ENCODE data around the gene CNOT6L. TPM values are rescaled to one million over a fixed set of nuclear protein-coding genes. Genes with fewer than 3 reads are reported as not detected.

The CNOT6L gene
- total RNA-seq, 8 experiments from 2014 or later, result 12.7 to 22.6 (median 17.2) TPM

GRCh38 chr4:77845400-77845799, 26.2 kb upstream of the CNOT6L start:
- no peaks in the 10 kb centered on the region for H3K4me1 ChIP-seq (replicated peaks in 1 of 2)
- no peak overlapping the region for H3K4me3 ChIP-seq
- WGBS, 10 experiments, result 0 to 89% (median 17%) methylated on average over 1 of the region's 1 CpG; no CpG with 5 or more reads in 1 of the 10 experiments
- peak in 1 of 8 experiments; percentile 31 for ATAC-seq (replicated peaks in 6 of 8)
- H3K27ac ChIP-seq, result no peak overlapping the region
- in situ Hi-C loops (cut with MboI; ENCODE audit: low pct_unique_long_range_greater_than_20kb in 2 of 9, low sequenced_read_pairs in 9 of 9, unreplicated experiment in 9 of 9), result no loop called here

GRCh38 chr4:77844363-77844762, 25.2 kb upstream of the CNOT6L start:
- WGBS, 10 experiments, result 88 to 100% (median 100%) methylated on average over 1 of the region's 1 CpG; no CpG with 5 or more reads in 6 of the 10 experiments
- Histone ChIP-seq H3K4me3 (no peak overlapping the region), H3K27ac (no peak overlapping the region), H3K4me1 (replicated peaks in 1 of 2) (no peaks in the 10 kb centered on the region)
- ATAC-seq (replicated peaks in 6 of 8), result no peak
- in situ Hi-C loops (cut with MboI; ENCODE audit: low pct_unique_long_range_greater_than_20kb in 2 of 9, low sequenced_read_pairs in 9 of 9, unreplicated experiment in 9 of 9), result no loop called here

GRCh38 chr4:77843628-77844027, 24.5 kb upstream of the CNOT6L start:
- no peak for ATAC-seq (replicated peaks in 6 of 8)
- H3K4me1 ChIP-seq (replicated peaks in 1 of 2), result no peaks in the 10 kb centered on the region
- H3K4me3 ChIP-seq, result no peak overlapping the region
- in situ Hi-C loops (cut with MboI; ENCODE audit: low pct_unique_long_range_greater_than_20kb in 2 of 9, low sequenced_read_pairs in 9 of 9, unreplicated experiment in 9 of 9), result no loop called here
- H3K27ac ChIP-seq, result no peak overlapping the region
- WGBS, 10 experiments, result 20 to 71% (median 55%) methylated on average over 1 of the region's 1 CpG; no CpG with 5 or more reads in 4 of the 10 experiments

- in situ Hi-C loops (cut with MboI; ENCODE audit: low pct_unique_long_range_greater_than_20kb in 2 of 9, low sequenced_read_pairs in 9 of 9, unreplicated experiment in 9 of 9), result no loop called here
- Histone ChIP-seq H3K27ac (no peak overlapping the region), H3K4me1 (replicated peaks in 1 of 2) (no peaks in the 10 kb centered on the region), H3K4me3 (no peak overlapping the region)
- 38 to 92% (median 71%) methylated on average over 1 to 4 of the region's 4 CpGs; no CpG with 5 or more reads in 2 of the 10 experiments for WGBS, 10 experiments
- ATAC-seq (replicated peaks in 6 of 8), result no peak
Measured at GRCh38 chr4:77834403-77834802, 15.2 kb upstream of the CNOT6L start.

GRCh38 chr4:77833126-77833724, 14.1 kb upstream of the CNOT6L start:
- H3K4me1 ChIP-seq (replicated peaks in 1 of 2), result no peaks in the 10 kb centered on the region
- WGBS, 10 experiments, result 0 to 90% (median 58%) methylated on average over 1 to 2 of the region's 2 CpGs; no CpG with 5 or more reads in 1 of the 10 experiments
- ATAC-seq (replicated peaks in 6 of 8), result peak in 2 of 8 experiments; percentile 32 to 55
- H3K27ac ChIP-seq, result no peak overlapping the region
- in situ Hi-C loops (cut with MboI; ENCODE audit: low pct_unique_long_range_greater_than_20kb in 2 of 9, low sequenced_read_pairs in 9 of 9, unreplicated experiment in 9 of 9), result no loop called here
- no peak overlapping the region for H3K4me3 ChIP-seq

- no peaks in the 10 kb centered on the region for H3K4me1 ChIP-seq (replicated peaks in 1 of 2)
- no peak overlapping the region for H3K4me3 ChIP-seq
- in situ Hi-C loops (cut with MboI; ENCODE audit: low pct_unique_long_range_greater_than_20kb in 2 of 9, low sequenced_read_pairs in 9 of 9, unreplicated experiment in 9 of 9), result no loop called here
- no peak for ATAC-seq (replicated peaks in 6 of 8)
- H3K27ac ChIP-seq, result no peak overlapping the region
Measured at GRCh38 chr4:77827343-77827742, 8.2 kb upstream of the CNOT6L start.

GRCh38 chr4:77826275-77826674, 7.1 kb upstream of the CNOT6L start:
- Histone ChIP-seq H3K27ac (no peak overlapping the region), H3K4me3 (no peak overlapping the region), H3K4me1 (replicated peaks in 1 of 2) (peaks cover 3 to 5% of the 10 kb centered on the region in 2 donors)
- ATAC-seq (replicated peaks in 6 of 8), result no peak
- whole genome bisulfite sequencing, 10 experiments, result 45 to 91% (median 70%) methylated on average over 2 to 6 of the region's 6 CpGs
- in situ Hi-C loops (cut with MboI; ENCODE audit: low pct_unique_long_range_greater_than_20kb in 2 of 9, low sequenced_read_pairs in 9 of 9, unreplicated experiment in 9 of 9), result no loop called here

- 20 to 67% (median 38%) methylated on average over 1 of the region's 1 CpG; no CpG with 5 or more reads in 4 of the 10 experiments for WGBS, 10 experiments
- H3K4me1 ChIP-seq (replicated peaks in 1 of 2), result peaks cover 3 to 14% of the 10 kb centered on the region in 2 donors
- in situ Hi-C loops (cut with MboI; ENCODE audit: low pct_unique_long_range_greater_than_20kb in 2 of 9, low sequenced_read_pairs in 9 of 9, unreplicated experiment in 9 of 9), result no loop called here
- no peak for ATAC-seq (replicated peaks in 6 of 8)
- H3K4me3 ChIP-seq, result no peak overlapping the region
- H3K27ac ChIP-seq, result no peak overlapping the region
Measured at GRCh38 chr4:77821775-77822174, 2.6 kb upstream of the CNOT6L start.

DNA sequence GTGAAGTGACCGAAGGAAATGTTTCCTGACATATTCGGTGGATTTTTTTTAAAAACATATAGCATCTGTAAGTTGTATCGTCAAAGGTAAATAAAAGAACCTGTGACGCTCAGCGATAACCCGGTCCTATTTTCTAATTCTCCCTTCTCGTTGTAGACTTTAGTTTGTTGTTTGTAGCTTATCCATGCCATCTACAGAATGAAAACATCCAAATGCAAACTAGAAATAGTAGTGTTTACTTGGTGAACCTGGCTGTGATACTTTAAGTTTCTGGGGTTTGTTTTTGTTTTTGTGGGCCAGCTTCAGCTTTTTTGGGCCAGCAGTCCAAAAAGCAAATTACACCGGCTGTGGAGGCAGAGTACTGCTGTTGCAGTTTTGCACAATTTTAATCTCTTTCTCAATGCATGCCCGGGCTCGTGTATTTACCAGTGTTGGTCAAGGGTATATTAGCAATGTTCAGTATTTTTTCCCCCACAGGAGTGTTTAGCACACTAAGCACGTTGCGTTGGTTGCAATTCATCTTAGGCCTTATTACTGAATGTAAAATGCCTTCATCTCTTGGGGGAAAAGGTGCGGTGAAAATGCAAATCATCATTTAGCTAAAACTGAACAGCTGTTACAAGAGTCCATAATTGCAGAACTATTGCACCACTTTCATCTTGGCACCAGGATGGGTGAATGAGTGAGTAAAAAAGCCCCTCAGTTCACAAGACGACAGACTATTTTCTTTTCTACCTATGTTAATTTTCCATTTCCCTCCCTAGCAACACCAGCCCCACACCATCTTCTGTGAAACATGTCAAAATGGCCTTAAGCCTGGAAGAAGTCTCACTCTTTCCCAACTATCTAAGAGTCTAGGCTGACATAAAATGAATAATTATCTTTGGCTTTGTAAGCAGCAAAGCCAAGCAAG, 1.7 kb upstream of the CNOT6L start:
- no peak for ATAC-seq (replicated peaks in 6 of 8)
- H3K4me3 ChIP-seq, result peak overlapping the region; percentile 84 to 100 (median 95)
- in situ Hi-C loops (cut with MboI; ENCODE audit: low pct_unique_long_range_greater_than_20kb in 2 of 9, low sequenced_read_pairs in 9 of 9, unreplicated experiment in 9 of 9), result no loop called here
- 5 to 49% (median 20%) methylated on average over 3 to 14 of the region's 14 CpGs for WGBS, 10 experiments
- H3K27ac ChIP-seq, result peak overlapping the region; percentile 86 to 95
- peaks cover 3 to 14% of the 10 kb centered on the region in 2 donors for H3K4me1 ChIP-seq (replicated peaks in 1 of 2)

GRCh38 chr4:77819843-77820648, 878 bp upstream of the CNOT6L start:
- H3K4me3 ChIP-seq, result peak overlapping the region; percentile 84 to 100 (median 95)
- in situ Hi-C loops (cut with MboI; ENCODE audit: low pct_unique_long_range_greater_than_20kb in 2 of 9, low sequenced_read_pairs in 9 of 9, unreplicated experiment in 9 of 9), result no loop called here
- H3K27ac ChIP-seq, result peak overlapping the region; percentile 86 to 95
- H3K4me1 ChIP-seq (replicated peaks in 1 of 2), result peaks cover 3 to 17% of the 10 kb centered on the region in 2 donors
- peak; percentile 61 to 86 (median 82) for ATAC-seq (replicated peaks in 6 of 8)
- WGBS, 10 experiments, result 0% methylated on average over 1 to 12 of the region's 81 CpGs; no CpG with 5 or more reads in 5 of the 10 experiments

DNA sequence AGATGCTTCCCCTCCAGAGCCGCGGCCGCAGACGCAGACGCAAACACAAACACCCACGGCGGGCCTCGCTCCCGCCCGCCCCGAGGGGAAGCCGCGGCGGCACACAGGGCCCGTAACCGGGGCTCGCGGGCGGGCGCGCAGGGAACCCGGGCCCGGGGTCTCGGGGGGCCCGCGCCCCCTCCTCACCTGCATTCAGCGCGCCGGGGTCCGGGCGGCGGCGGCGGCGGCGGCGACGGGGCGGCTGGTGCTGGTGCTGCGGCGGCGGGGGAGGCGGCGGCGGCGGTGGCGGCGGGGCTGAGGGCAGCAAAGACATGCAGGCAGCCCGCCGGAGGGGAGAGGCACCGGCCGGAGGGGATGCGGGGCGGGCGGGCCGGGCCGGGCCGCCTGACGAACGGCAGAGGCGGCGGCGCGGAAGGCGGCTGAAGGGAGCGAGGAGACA, 255 bp upstream of the CNOT6L start:
- Histone ChIP-seq H3K4me3 (peak overlapping the region; percentile 84 to 100 (median 95)), H3K27ac (peak overlapping the region; percentile 86 to 95), H3K4me1 (replicated peaks in 1 of 2) (peaks cover 3 to 19% of the 10 kb centered on the region in 2 donors)
- peak in 7 of 8 experiments; percentile 1 to 16 (median 5) for ATAC-seq (replicated peaks in 6 of 8)
- no CpG with 5 or more reads among the region's 66 CpGs for WGBS, 10 experiments
- in situ Hi-C loops (cut with MboI; ENCODE audit: low pct_unique_long_range_greater_than_20kb in 2 of 9, low sequenced_read_pairs in 9 of 9, unreplicated experiment in 9 of 9), result no loop called here

- in situ Hi-C loops (cut with MboI; ENCODE audit: low pct_unique_long_range_greater_than_20kb in 2 of 9, low sequenced_read_pairs in 9 of 9, unreplicated experiment in 9 of 9), result no loop called here
Measured at GRCh38 chr4:77818073-77818601, 1.0 kb downstream of the CNOT6L start.

More at GRCh38 chr4:77818073-77818601, 1.0 kb downstream of the CNOT6L start:
- ATAC-seq (replicated peaks in 6 of 8), result peak; percentile 48 to 66 (median 54)
- Histone ChIP-seq H3K4me1 (replicated peaks in 1 of 2) (peaks cover 3 to 19% of the 10 kb centered on the region in 2 donors), H3K4me3 (peak overlapping the region; percentile 84 to 100 (median 95)), H3K27ac (peak overlapping the region; percentile 86 to 95)
- WGBS, 10 experiments, result 0 to 3% (median 0%) methylated on average over 2 to 12 of the region's 13 CpGs; no CpG with 5 or more reads in 2 of the 10 experiments
